ENCODE results near the gene NFIC.
"Not testable (repeated sequence)": the region's sequence is repeated elsewhere in the genome, so short reads cannot be mapped to it uniquely, and the experiment has no call there.

Gene NFIC

GRCh38 chr19:3426433-3426832 lies 60.0 kb downstream of the NFIC start:
- DNase-seq: no peak

DNA sequence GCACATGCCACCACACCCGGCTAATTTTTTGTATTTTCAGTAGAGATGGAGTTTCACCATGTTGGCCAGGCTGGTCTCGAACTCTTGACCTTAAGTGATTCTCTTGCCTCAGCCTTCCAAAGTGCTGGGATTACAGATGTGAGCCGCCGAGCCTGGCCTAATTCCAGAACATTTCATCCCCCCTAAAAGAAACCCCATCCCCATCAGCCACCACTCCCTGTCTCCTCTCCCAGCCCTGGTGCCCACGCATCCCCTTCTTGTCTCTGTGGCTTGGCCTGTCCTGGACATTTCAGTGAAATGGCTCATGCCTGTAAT lies 63.9 kb downstream of the NFIC start:
- DNase-seq: not testable (repeated sequence)

DNA sequence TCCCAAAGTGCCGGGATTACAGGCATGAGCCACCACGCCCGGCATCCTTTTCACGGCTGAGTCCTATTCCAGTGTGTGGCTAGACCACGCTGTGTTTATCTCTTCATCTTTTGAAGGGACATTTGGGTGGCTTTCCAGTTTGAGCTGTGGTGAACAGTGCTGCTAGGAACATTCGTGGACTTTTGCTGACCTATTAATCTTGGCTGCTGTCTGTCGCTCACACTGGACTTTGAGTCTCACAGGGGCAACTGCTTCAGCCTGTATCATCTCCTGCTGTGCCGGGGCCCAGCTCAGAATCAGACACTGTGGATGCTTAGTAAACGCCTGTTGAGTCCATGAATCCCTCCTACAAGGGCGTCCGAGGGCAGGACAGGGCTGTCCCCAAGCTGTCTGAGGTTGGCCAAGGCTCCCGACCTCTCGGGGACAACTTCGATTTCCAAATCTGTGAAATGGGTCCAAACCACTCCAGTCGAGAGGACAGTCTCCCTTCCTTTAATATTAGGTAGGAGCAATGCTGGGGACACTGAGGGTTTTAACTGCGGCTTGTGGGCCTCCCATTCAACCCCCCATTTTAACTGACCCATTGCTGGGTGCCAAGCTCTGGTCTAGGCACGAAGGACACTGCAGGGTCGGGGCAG lies 65.5 kb downstream of the NFIC start:
- no peak for DNase-seq

- no peak for DNase-seq
Measured at GRCh38 chr19:3433313-3433712, 66.9 kb downstream of the NFIC start.

DNA sequence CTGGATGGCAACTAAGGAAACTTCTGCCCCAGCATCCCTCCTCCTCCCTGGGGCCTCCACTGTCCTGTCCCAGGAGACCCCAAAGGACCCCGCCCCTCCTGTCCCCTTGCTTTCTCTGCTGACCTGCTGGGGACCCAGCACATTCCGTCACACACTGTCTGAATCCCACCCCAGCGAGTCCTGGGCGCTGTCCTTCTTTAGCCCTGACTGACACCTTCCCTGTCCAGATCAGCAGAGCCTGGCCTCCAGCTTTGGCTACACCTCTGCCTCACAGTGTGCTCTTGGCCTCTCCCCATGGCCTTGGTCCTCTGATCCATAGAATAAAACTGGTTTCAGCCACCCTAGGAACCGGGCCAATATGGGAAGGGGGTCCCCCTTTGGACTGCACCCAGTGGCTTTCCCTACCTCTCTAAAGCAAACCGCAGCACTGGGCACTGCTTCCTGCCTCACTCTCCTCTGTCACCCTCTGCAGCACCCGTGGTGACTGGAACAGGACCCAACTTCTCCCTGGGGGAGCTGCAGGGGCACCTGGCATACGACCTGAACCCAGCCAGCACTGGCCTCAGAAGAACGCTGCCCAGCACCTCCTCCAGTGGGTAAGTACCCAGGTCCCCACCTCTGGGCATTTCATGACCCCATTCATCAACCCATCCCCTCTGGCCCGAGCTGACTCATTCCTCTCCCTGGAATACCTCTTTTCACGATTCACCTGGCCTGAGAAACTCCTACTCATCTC lies 67.6 kb downstream of the NFIC start:
- DNase-seq: no peak

DNA sequence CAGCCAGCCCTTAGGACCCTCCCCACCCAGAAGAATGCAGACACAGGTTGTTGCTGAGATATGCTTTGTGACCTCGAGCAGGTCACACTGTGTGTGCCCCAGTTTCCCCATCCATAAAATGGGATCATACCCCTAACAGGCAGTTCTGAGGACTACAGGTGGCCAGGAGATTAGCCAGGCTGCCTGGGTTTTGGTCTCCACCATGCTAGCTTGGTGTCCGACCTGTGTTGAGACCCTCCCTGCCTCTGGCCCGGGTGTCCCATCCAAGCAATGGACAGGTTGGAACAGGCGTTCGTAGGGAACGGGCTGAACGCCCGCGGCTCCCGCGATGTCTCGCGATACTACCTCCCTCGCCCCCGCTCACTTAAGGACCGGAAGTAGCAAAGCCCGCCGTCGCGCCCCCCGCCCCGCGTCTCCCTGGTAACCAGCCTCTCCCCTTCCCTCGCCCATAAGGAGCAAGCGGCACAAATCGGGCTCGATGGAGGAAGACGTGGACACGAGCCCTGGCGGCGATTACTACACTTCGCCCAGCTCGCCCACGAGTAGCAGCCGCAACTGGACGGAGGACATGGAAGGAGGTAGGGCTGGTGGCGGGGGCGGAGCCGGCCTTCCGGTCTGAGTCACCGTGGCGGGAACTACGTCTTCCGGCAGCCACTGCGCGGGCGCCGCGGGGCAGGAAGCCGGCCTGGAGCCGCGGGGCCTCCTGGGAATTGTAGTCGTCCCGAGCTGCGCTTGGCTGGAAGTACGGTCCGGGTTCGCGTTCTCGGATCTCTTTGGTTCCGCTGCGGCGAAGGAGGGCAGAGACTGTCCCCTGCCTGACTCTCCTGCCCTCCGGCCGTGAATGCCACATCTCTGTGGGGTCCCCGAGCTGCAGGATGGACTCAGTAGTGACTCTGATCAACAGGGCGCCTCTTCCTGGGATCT lies 68.5 kb downstream of the NFIC start:
- no peak for DNase-seq

GRCh38 chr19:3440082-3440481 lies 73.7 kb downstream of the NFIC start:
- no peak for DNase-seq

DNA sequence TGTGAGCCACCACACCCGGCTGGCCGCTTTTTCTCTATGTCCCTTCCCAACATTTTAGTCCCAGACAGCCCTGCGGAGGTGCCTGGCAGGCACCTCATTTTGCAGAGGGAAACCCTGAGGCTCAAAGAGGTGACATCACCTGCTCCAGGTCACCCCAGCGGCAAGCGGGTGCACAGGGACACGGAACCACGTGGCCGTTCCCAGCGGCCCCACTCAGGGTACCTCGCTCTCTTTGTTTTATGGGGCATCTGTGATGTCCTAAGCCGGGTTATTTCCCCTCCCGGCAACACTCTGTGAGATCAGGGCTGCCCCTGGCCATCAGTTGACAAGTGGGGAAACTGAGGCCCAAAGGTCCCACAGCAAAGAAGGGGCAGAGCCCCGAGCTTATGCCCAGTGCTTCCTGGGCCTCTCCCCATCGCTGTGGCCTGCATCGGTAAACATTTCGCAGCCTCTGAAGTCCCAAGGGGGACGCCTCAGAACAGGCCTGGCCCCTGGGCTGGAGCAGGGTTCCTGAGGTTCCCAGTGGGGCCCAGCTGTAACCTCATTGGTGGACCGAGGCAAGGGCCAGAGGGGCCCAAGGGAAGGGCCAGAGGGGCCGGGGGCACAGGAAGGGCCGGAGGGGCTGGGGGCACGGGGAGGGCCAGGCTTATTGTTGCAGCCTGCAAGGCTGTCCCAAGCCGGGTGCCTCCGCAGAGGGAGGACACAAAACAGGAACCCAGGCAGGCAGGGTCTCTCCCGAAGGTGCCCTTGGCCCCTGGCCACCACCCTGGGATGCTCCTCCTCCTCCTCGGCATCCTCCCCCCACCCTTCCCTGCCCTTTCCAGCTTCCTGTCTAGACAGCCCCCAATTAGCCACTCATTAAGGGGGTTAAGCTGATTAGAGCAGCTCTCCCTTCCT lies 75.0 kb downstream of the NFIC start:
- DNase-seq: no peak

GRCh38 chr19:3441986-3442329 lies 75.6 kb downstream of the NFIC start:
- no peak for DNase-seq

DNA sequence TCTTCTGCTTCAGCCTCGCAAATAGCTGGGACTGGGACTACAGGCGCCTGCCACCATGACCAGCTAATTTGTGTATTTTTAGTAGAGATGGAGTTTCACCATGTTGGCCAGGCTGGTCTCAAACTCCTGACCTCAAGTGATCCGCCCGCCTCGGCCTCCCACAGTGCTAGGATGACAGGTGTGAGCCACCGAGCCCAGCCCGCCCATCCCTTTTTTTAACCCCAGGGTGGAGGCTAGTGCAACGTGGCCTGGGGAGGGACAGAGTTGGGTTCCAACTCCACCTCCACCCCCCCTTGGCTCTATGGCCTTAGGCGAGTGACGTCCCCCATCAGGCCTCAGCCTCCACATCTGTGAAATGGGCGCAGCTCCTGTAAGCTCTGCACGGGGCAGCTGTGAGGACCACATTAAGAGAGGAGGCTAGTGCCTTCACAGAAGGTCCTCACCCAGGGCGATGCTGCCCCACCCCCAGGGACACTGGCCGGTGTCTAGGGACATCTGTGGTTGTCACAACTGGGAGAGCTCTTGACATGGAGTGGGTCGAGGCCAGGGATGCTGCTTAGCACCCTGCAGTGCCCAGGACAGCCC lies 76.2 kb downstream of the NFIC start:
- no peak for DNase-seq

GRCh38 chr19:3443840-3444694 lies 77.7 kb downstream of the NFIC start:
- no peak for DNase-seq

- DNase-seq: no peak
Measured at GRCh38 chr19:3444695-3445234, 78.4 kb downstream of the NFIC start.

- not testable (repeated sequence) for DNase-seq
Measured at GRCh38 chr19:3446657-3447056, 80.3 kb downstream of the NFIC start.

DNA sequence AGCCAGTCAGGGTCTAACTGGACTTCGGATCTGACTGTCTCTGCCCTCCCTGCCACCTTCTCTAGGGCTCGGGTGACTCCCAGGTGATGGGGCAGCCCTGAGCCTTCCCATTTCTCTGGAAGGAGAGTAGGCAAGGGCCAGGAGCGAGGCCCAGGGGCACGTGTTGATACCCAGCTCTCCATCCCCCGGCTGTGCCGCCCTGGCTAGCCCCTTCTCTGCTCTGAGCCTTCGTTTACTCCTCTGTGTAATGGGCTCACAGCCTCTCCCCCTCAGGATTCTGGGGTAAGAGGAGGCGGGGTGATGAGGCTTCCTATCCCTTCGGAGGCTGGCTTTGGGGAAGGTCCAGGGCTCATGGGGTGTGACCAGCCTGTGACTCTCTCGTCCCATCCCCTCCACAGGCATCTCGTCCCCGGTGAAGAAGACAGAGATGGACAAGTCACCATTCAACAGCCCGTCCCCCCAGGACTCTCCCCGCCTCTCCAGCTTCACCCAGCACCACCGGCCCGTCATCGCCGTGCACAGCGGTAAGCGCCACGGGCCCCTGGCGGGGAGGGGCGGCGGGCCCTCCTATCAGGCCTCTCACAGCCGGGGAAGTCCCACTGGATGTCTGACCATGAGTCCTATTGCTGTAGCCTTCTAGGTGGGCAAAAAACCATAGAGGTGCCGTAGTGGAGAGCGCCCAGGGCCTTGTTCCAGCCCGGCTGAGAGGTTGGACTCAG lies 82.4 kb downstream of the NFIC start:
- no peak for DNase-seq

- DNase-seq: peak; percentile 81 to 91
Measured at GRCh38 chr19:3450796-3451411, 84.5 kb downstream of the NFIC start.

GRCh38 chr19:3451451-3451866 lies 85.1 kb downstream of the NFIC start:
- no peak for DNase-seq

- no peak for DNase-seq
Measured at GRCh38 chr19:3452171-3452941, 86.0 kb downstream of the NFIC start.

- DNase-seq: not testable (repeated sequence)
Measured at GRCh38 chr19:3452942-3453214, 86.5 kb downstream of the NFIC start.

GRCh38 chr19:3453840-3454239 lies 87.5 kb downstream of the NFIC start:
- DNase-seq: no peak
